ENCODE data around the gene FRMD4A. TPM values are rescaled to one million over a fixed set of nuclear protein-coding genes. Genes with fewer than 3 reads are reported as not detected.
A peak's percentile ranks its signal among the peaks of the same experiment; 100 is the strongest.
"Not testable (repeated sequence)": the region's sequence is repeated elsewhere in the genome, so short reads cannot be mapped to it uniquely, and the experiment has no call there.

The FRMD4A gene
- total RNA-seq, 2 donors from 2014 or later, result 8.6 to 10.2 TPM

DNA sequence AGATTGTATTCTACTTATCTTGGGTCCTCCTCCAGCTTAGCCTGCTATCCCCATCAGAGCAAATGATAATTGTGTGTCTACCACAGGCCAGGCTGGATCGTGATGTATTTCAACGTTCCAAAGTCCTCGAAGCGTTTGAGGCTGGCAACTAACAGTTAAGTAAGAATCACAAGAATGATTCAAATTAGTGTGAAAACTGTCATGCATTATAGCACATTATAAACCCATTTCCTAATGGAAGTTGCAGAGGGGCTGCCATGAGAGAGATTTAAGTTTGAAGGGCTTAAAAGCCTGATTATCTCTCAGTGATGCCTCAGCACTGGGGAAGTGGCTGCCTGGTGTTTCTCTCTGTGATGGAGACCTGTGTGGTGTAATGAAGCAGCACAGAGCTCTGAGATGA is 119.1 kb downstream of the FRMD4A start:
- no peaks in the 10 kb centered on the region for H3K9me3 ChIP-seq
- H3K9ac ChIP-seq (ENCODE audit: low read depth in 2 of 2, low read length in 2 of 2), result no peak overlapping the region
- intact Hi-C loops (cut with DNase I), result no loop called here
- no peak overlapping the region for H3K4me3 ChIP-seq
- H3K4me1 ChIP-seq, result no peaks in the 10 kb centered on the region
- DNase-seq, result no peak
- no peak overlapping the region for H3K27ac ChIP-seq
- no peaks in the 10 kb centered on the region for H3K27me3 ChIP-seq
- no peaks in the 10 kb centered on the region for H3K36me3 ChIP-seq
- TF ChIP-seq, protein P1, sequence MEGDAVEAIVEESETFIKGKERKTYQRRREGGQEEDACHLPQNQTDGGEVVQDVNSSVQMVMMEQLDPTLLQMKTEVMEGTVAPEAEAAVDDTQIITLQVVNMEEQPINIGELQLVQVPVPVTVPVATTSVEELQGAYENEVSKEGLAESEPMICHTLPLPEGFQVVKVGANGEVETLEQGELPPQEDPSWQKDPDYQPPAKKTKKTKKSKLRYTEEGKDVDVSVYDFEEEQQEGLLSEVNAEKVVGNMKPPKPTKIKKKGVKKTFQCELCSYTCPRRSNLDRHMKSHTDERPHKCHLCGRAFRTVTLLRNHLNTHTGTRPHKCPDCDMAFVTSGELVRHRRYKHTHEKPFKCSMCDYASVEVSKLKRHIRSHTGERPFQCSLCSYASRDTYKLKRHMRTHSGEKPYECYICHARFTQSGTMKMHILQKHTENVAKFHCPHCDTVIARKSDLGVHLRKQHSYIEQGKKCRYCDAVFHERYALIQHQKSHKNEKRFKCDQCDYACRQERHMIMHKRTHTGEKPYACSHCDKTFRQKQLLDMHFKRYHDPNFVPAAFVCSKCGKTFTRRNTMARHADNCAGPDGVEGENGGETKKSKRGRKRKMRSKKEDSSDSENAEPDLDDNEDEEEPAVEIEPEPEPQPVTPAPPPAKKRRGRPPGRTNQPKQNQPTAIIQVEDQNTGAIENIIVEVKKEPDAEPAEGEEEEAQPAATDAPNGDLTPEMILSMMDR (IDR thresholded peaks at IDR 0.05), result no peak

DNA sequence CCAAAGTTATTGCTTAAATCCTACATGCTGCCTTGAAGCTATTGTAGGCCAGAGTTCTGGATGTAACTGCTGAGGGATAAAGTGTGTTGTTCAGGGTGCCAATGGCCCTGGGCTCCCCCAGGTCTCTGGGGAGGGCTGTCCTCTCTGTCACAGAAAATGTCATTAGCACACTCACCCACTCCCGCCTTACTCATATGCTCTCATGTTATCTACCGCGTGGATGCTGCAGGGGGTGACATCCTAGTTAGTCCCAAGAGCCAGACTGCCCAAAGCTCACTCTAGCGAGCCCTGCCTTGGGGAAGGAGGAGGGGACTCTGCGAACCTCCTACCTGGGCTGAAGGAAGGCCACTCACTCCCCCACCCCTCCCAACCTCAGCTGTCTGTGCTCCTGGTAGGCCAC is 122.5 kb downstream of the FRMD4A start:
- Histone ChIP-seq H3K4me1 (no peaks in the 10 kb centered on the region), H3K9ac (ENCODE audit: low read depth in 2 of 2, low read length in 2 of 2) (no peak overlapping the region), H3K9me3 (no peaks in the 10 kb centered on the region), H3K36me3 (no peaks in the 10 kb centered on the region), H3K27ac (no peak overlapping the region), H3K4me3 (no peak overlapping the region), H3K27me3 (no peaks in the 10 kb centered on the region)
- intact Hi-C loops (cut with DNase I), result no loop called here
- TF ChIP-seq, protein P1 (IDR thresholded peaks at IDR 0.05), result no peak
- no peak for DNase-seq

DNA sequence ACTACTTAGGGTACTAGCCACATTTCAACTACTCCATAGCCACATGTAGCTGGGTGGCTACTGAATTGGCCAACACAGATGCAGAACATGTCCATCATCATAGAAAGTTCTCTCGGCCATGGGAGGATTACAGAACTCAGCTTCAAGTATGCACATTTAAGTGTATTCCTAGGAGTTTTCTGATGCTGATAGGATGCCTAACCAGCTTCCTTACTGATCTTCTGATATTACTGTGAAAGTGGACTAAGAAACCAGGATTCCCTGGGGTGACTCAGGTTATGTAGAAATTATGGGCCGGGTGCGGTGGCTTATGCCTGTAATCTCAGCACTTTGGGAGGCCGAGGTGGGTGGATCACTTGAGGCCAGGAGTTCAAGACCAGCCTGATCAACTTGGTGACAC is 125.5 kb downstream of the FRMD4A start:
- no peak overlapping the region for H3K9ac ChIP-seq (ENCODE audit: low read depth in 2 of 2, low read length in 2 of 2)
- H3K4me3 ChIP-seq, result no peak overlapping the region
- H3K27me3 ChIP-seq, result no peaks in the 10 kb centered on the region
- no peaks in the 10 kb centered on the region for H3K9me3 ChIP-seq
- DNase-seq, result no peak
- TF ChIP-seq, protein P1 (IDR thresholded peaks at IDR 0.05), result no peak
- H3K4me1 ChIP-seq, result no peaks in the 10 kb centered on the region
- H3K27ac ChIP-seq, result no peak overlapping the region
- intact Hi-C loops (cut with DNase I), result no loop called here
- H3K36me3 ChIP-seq, result no peaks in the 10 kb centered on the region

DNA sequence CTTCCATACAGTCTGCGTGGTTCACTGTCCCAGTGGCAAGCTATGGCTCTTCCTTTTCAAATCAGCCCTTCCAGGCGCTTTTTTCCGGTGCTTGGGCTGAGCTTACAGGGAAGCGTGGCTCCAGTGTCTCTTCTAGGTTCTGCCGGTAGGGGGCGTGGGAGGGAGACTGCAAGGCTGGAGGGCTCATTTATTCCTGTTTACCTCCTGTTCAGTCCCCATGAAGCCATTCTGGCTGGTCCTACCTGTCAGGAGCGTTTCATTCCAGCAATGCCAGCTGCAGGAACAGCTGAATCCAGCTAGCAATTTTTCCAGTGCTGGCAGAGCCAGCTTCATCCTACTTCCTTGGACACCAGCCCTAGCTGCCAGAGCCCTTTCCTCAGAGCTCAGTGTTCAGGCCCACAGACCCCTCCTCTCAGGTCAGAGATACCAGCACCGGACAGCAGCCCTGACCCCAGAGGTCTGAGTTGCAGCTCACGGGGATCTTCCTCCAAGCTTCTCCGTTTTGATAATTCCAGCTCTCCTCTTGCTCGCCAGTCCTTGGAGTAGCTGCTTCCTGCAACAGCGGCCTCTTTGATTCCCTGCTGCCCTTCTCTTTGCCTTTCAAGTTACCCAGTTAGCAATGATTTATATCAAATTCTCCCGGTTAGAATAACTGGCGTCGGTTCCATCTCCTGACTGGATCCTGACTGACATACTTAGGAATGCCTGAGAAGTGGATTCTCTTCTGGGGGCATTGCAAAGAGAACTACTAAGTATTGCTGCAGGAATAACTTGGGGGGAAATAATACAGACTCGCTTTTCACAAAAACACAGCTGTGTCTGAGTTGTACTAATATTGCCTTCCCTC is 129.8 kb downstream of the FRMD4A start:
- DNase-seq, result peak; percentile 17
- intact Hi-C loops (cut with DNase I), result no loop called here

DNA sequence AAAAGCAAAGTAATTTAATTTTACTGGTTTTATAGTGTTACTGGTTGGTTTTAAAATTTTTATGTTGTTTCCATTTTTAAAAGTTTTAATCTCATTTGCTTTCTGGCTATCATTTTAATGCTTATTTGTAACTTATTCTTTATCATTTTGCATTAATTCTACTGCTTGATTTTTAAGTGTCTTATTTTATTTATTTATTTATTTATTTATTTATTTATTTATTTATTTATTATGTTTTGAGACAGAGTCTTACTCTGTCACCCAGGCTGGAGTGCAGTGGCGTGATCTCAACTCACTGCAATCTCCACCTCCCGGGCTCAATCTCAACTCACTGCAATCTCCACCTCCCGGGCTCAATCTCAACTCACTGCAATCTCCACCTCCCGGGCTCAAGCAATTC is 131.6 kb downstream of the FRMD4A start:
- H3K9me3 ChIP-seq; DNase-seq; H3K36me3 ChIP-seq; H3K4me1 ChIP-seq; H3K27ac ChIP-seq; H3K4me3 ChIP-seq; H3K27me3 ChIP-seq; H3K9ac ChIP-seq (ENCODE audit: low read depth in 2 of 2, low read length in 2 of 2): not testable (repeated sequence)
- intact Hi-C loops (cut with DNase I), result loop anchor here (10.0 kb wide), 1 partner anchor 286 kb away; no protein-coding TSS in a partner anchor

More for the DNA sequence above, 129.8 kb downstream of the FRMD4A start:
- TF ChIP-seq, protein P1 (IDR thresholded peaks at IDR 0.05), result no peak
- Histone ChIP-seq H3K36me3 (no peaks in the 10 kb centered on the region), H3K9me3 (no peaks in the 10 kb centered on the region), H3K9ac (ENCODE audit: low read depth in 2 of 2, low read length in 2 of 2) (no peak overlapping the region), H3K4me3 (no peak overlapping the region), H3K27me3 (peaks cover 4% of the 10 kb centered on the region), H3K4me1 (no peaks in the 10 kb centered on the region), H3K27ac (no peak overlapping the region)

DNA sequence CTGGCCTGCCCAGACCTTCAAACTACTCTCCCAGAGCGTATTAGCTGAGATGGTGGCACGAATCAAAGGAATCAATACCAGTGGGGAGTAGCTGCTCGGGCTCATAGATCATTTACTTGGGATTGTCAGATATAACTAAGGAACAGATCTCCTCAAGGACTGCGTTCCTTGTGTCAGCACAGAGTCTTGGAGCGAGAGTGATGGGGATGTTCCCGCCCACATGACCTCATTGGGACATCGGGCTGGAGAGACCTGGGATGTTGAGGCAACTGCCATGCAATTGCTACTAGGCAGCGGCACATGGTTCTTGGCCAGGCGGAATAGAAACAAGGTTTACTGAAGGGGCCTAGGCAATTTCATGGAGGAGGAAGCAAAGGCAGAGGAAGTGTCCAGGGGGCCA is 132.6 kb downstream of the FRMD4A start:
- H3K36me3 ChIP-seq, result no peaks in the 10 kb centered on the region
- no peak overlapping the region for H3K9ac ChIP-seq (ENCODE audit: low read depth in 2 of 2, low read length in 2 of 2)
- TF ChIP-seq, protein P1 (IDR thresholded peaks at IDR 0.05), result no peak
- no peaks in the 10 kb centered on the region for H3K9me3 ChIP-seq
- H3K4me1 ChIP-seq, result no peaks in the 10 kb centered on the region
- peaks cover 4% of the 10 kb centered on the region for H3K27me3 ChIP-seq
- H3K27ac ChIP-seq, result no peak overlapping the region
- intact Hi-C loops (cut with DNase I), result loop anchor here (10.0 kb wide), 1 partner anchor 287 kb away; no protein-coding TSS in a partner anchor
- H3K4me3 ChIP-seq, result no peak overlapping the region
- DNase-seq, result no peak
